ENCODE data around the gene TNRC6C. TPM values are rescaled to one million over a fixed set of nuclear protein-coding genes. Genes with fewer than 3 reads are reported as not detected.
"Not testable (repeated sequence)": the region's sequence is repeated elsewhere in the genome, so short reads cannot be mapped to it uniquely, and the experiment has no call there.

The TNRC6C gene
- total RNA-seq, 1 experiment from 2014 or later, result 2.7 TPM

GRCh38 chr17:78043031-78043430 is 84.5 kb downstream of the TNRC6C start:
- DNase-seq (ENCODE audit: low read depth), result no peak

- peak; percentile 9 for DNase-seq (ENCODE audit: low read depth)
These were observed 85.9 kb downstream of the TNRC6C start for GRCh38 chr17:78044280-78044835.

- no peak for DNase-seq (ENCODE audit: low read depth)
These were observed 86.8 kb downstream of the TNRC6C start for GRCh38 chr17:78045316-78045715.

GRCh38 chr17:78046923-78047322 is 88.4 kb downstream of the TNRC6C start:
- no peak for DNase-seq (ENCODE audit: low read depth)

GRCh38 chr17:78048346-78049292 is 90.1 kb downstream of the TNRC6C start:
- no peak for DNase-seq (ENCODE audit: low read depth)

GRCh38 chr17:78049609-78050008 is 91.1 kb downstream of the TNRC6C start:
- no peak for DNase-seq (ENCODE audit: low read depth)

GRCh38 chr17:78051186-78051972 is 92.9 kb downstream of the TNRC6C start:
- no peak for DNase-seq (ENCODE audit: low read depth)

- no peak for DNase-seq (ENCODE audit: low read depth)
These were observed 95.4 kb downstream of the TNRC6C start for GRCh38 chr17:78053777-78054468.

GRCh38 chr17:78057113-78057740 is 98.7 kb downstream of the TNRC6C start:
- no peak for DNase-seq (ENCODE audit: low read depth)

GRCh38 chr17:78058001-78058400 is 99.5 kb downstream of the TNRC6C start:
- DNase-seq (ENCODE audit: low read depth), result no peak

GRCh38 chr17:78058581-78058980 is 100.1 kb downstream of the TNRC6C start:
- no peak for DNase-seq (ENCODE audit: low read depth)

- DNase-seq (ENCODE audit: low read depth), result no peak
These were observed 104.1 kb downstream of the TNRC6C start for GRCh38 chr17:78062596-78062995.

- no peak for DNase-seq (ENCODE audit: low read depth)
These were observed 105.0 kb downstream of the TNRC6C start for GRCh38 chr17:78063489-78063888.

- no peak for DNase-seq (ENCODE audit: low read depth)
These were observed 106.2 kb downstream of the TNRC6C start for GRCh38 chr17:78064708-78065107.

- DNase-seq (ENCODE audit: low read depth), result not testable (repeated sequence)
These were observed 108.5 kb downstream of the TNRC6C start for GRCh38 chr17:78066976-78067375.

GRCh38 chr17:78069695-78070094 is 111.2 kb downstream of the TNRC6C start:
- DNase-seq (ENCODE audit: low read depth), result no peak

GRCh38 chr17:78072961-78073360 is 114.5 kb downstream of the TNRC6C start:
- DNase-seq (ENCODE audit: low read depth), result no peak

- no peak for DNase-seq (ENCODE audit: low read depth)
These were observed 116.5 kb downstream of the TNRC6C start for GRCh38 chr17:78075011-78075410.

- DNase-seq (ENCODE audit: low read depth), result no peak
These were observed 117.0 kb downstream of the TNRC6C start for GRCh38 chr17:78075545-78075944.

GRCh38 chr17:78079253-78079652 is 120.8 kb downstream of the TNRC6C start:
- DNase-seq (ENCODE audit: low read depth), result no peak

GRCh38 chr17:78081551-78081950 is 123.0 kb downstream of the TNRC6C start:
- no peak for DNase-seq (ENCODE audit: low read depth)
